ENCODE measurements around the gene MAPK12.

- no peak for TF ChIP-seq POLR2AphosphoS5 (IDR thresholded peaks at IDR 0.05)
- TF ChIP-seq, protein P1, sequence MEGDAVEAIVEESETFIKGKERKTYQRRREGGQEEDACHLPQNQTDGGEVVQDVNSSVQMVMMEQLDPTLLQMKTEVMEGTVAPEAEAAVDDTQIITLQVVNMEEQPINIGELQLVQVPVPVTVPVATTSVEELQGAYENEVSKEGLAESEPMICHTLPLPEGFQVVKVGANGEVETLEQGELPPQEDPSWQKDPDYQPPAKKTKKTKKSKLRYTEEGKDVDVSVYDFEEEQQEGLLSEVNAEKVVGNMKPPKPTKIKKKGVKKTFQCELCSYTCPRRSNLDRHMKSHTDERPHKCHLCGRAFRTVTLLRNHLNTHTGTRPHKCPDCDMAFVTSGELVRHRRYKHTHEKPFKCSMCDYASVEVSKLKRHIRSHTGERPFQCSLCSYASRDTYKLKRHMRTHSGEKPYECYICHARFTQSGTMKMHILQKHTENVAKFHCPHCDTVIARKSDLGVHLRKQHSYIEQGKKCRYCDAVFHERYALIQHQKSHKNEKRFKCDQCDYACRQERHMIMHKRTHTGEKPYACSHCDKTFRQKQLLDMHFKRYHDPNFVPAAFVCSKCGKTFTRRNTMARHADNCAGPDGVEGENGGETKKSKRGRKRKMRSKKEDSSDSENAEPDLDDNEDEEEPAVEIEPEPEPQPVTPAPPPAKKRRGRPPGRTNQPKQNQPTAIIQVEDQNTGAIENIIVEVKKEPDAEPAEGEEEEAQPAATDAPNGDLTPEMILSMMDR (IDR thresholded peaks at IDR 0.05), result no peak
- TF ChIP-seq POLR2A (IDR thresholded peaks at IDR 0.05), result no peak
Observed at GRCh38 chr22:50286701-50287318, 25.3 kb upstream of the MAPK12 start.
